Mucosa of descending colon (tissue), 3 donors: ENCODE results near the gene TDRD9. TPM values are rescaled to one million over a fixed set of nuclear protein-coding genes. Genes with fewer than 3 reads are reported as not detected.
A peak's percentile ranks its signal among the peaks of the same experiment; 100 is the strongest.

Source experiments
- ATAC-seq: fragments of 200-7000 bp; cut with Tn5 transposase; one replicate; pipeline ENCODE4 v1.9.1; 2020; ENCODE audit warnings: mild to moderate bottlenecking, moderate library complexity
- DNase-seq, 3 donors: peaks; one replicate each; pipeline ENCODE4 v3.0.0-alpha.2; 2020
- H3K36me3 ChIP-seq: fragments of 200-600 bp; one replicate; pipeline ENCODE4 v1.8.0; 2021; ENCODE audit warnings: low read depth, mild to moderate bottlenecking
- H3K4me1 ChIP-seq: fragments of 200-600 bp; one replicate; pipeline ENCODE4 v1.8.0; 2021; ENCODE audit warnings: low read depth, mild to moderate bottlenecking
- H3K4me3 ChIP-seq: fragments of 200-600 bp; one replicate; pipeline ENCODE4 v1.8.0; 2021; ENCODE audit warnings: mild to moderate bottlenecking
- H3K9me3 ChIP-seq: fragments of 200-600 bp; one replicate; pipeline ENCODE4 v1.8.0; 2021; ENCODE audit warnings: mild to moderate bottlenecking
- CTCF ChIP-seq: fragments of 200-600 bp; IDR thresholded peaks from one replicate; pipeline ENCODE4 v1.8.0; 2022; ENCODE audit warnings: antibody characterized with exemption, mild to moderate bottlenecking
- intact Hi-C, 2 donors: fragments of 100-400 bp; cut with DNase I in 1 of 2; cut with micrococcal nuclease in 1 of 2; formaldehyde crosslinking; loops; one replicate each; pipeline versions ENCODE4 v1.11.0 to v1.11.1; 2022; cut with DNase I, micrococcal nuclease
- total RNA-seq, 3 donors: library from RNA; stranded (reverse); fragmentation: NEBNext Ultra II Directional in 2 of 3; extraction: Animal tissue kit (Norgen Biotek cat#: 25700) in 2 of 3; gene quantifications; one replicate each; pipeline versions ENCODE4 v1.2.1 to v1.2.4, GENCODE V29; 2021 to 2023
- donor health status: DM: no; HTN: no; CAD: no; lungs with moderate emphysema.
- donor health status: DM: no; HTN: no; CAD: no.
- donor health status: DM: no; HTN: yes; CAD: no.

Gene TDRD9
- total RNA-seq, 3 donors from 2014 or later: 0.39 to 0.98 (median 0.63) TPM

- intact Hi-C loops: no loop called here
Measured at GRCh38 chr14:103896578-103896977, 31.7 kb upstream of the TDRD9 start.

GRCh38 chr14:103897075-103897947 is 30.9 kb upstream of the TDRD9 start:
- no peaks in the 10 kb centered on the region for H3K36me3 ChIP-seq
- TF ChIP-seq CTCF: no peak
- H3K4me1 ChIP-seq: peaks cover 46% of the 10 kb centered on the region
- no peak overlapping the region for H3K4me3 ChIP-seq
- ATAC-seq (peak; percentile 85), DNase-seq (peak; percentile 89 to 91 (median 91))
- no peaks in the 10 kb centered on the region for H3K9me3 ChIP-seq
- intact Hi-C loops: no loop called here

More at GRCh38 chr14:103896578-103896977, 31.7 kb upstream of the TDRD9 start:
- ATAC-seq (no peak), DNase-seq (peak in 1 of 3 donors; percentile 38)
- Histone ChIP-seq H3K36me3 (no peaks in the 10 kb centered on the region), H3K4me3 (no peak overlapping the region), H3K4me1 (peaks cover 46% of the 10 kb centered on the region), H3K9me3 (no peaks in the 10 kb centered on the region)
- no peak for TF ChIP-seq CTCF

GRCh38 chr14:103898204-103898603 is 30.1 kb upstream of the TDRD9 start:
- Histone ChIP-seq H3K4me3 (no peak overlapping the region), H3K9me3 (no peaks in the 10 kb centered on the region), H3K36me3 (no peaks in the 10 kb centered on the region), H3K4me1 (peaks cover 46% of the 10 kb centered on the region)
- no peak for ATAC-seq
- peak in 2 of 3 donors; percentile 12 to 27 for DNase-seq
- no peak for TF ChIP-seq CTCF
- intact Hi-C loops: no loop called here

GRCh38 chr14:103898711-103899110 is 29.5 kb upstream of the TDRD9 start:
- Histone ChIP-seq H3K4me3 (no peak overlapping the region), H3K9me3 (no peaks in the 10 kb centered on the region), H3K36me3 (no peaks in the 10 kb centered on the region), H3K4me1 (peaks cover 46% of the 10 kb centered on the region)
- DNase-seq (peak in 2 of 3 donors; percentile 58 to 66), ATAC-seq (peak; percentile 16)
- intact Hi-C loops: no loop called here
- TF ChIP-seq CTCF: no peak

- ATAC-seq: peak; percentile 0
- Histone ChIP-seq H3K36me3 (no peaks in the 10 kb centered on the region), H3K4me3 (no peak overlapping the region), H3K9me3 (no peaks in the 10 kb centered on the region), H3K4me1 (peaks cover 40% of the 10 kb centered on the region)
- intact Hi-C loops: no loop called here
- TF ChIP-seq CTCF: no peak
- DNase-seq: peak in 2 of 3 donors; percentile 44 to 52
Measured at GRCh38 chr14:103899316-103899715, 28.9 kb upstream of the TDRD9 start.
